GM12801 (cell line): ENCODE data around the gene LAMTOR2.

Experiments
- TF ChIP-seq, protein P1 (sequence below): IDR thresholded peaks from one replicate; pipeline ENCODE4 v1.5.1; 2011; ENCODE audit warnings: control low read depth; ENCODE audit not compliant: insufficient read length; ENCODE audit errors: extremely low read depth

Gene LAMTOR2

GRCh38 chr1:156083800-156084790 lies 29.5 kb downstream of the LAMTOR2 start:
- TF ChIP-seq, protein P1, sequence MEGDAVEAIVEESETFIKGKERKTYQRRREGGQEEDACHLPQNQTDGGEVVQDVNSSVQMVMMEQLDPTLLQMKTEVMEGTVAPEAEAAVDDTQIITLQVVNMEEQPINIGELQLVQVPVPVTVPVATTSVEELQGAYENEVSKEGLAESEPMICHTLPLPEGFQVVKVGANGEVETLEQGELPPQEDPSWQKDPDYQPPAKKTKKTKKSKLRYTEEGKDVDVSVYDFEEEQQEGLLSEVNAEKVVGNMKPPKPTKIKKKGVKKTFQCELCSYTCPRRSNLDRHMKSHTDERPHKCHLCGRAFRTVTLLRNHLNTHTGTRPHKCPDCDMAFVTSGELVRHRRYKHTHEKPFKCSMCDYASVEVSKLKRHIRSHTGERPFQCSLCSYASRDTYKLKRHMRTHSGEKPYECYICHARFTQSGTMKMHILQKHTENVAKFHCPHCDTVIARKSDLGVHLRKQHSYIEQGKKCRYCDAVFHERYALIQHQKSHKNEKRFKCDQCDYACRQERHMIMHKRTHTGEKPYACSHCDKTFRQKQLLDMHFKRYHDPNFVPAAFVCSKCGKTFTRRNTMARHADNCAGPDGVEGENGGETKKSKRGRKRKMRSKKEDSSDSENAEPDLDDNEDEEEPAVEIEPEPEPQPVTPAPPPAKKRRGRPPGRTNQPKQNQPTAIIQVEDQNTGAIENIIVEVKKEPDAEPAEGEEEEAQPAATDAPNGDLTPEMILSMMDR = no peak

GRCh38 chr1:156086256-156086662 lies 31.7 kb downstream of the LAMTOR2 start:
- TF ChIP-seq, protein P1 = no peak

DNA sequence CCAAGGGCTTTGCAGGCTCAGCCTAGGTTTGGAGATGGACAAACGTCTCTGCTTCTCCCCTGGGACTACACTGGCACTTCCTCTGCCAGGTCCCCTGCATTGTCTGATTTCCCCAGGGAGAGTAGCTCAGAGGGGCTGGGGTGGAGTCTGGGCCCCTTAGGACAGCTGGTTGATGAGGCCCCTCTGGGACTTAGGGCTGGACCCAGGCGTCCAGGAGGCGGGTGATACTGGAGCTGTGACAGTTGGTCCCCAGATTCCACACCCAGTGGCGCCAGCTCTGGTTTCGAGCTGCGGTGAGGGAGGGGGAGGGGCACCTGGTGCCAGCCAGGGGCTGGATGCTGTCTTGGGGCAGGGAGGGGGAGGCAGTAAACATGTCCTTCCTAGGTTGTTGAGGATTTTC lies 35.1 kb downstream of the LAMTOR2 start:
- TF ChIP-seq, protein P1 = no peak

DNA sequence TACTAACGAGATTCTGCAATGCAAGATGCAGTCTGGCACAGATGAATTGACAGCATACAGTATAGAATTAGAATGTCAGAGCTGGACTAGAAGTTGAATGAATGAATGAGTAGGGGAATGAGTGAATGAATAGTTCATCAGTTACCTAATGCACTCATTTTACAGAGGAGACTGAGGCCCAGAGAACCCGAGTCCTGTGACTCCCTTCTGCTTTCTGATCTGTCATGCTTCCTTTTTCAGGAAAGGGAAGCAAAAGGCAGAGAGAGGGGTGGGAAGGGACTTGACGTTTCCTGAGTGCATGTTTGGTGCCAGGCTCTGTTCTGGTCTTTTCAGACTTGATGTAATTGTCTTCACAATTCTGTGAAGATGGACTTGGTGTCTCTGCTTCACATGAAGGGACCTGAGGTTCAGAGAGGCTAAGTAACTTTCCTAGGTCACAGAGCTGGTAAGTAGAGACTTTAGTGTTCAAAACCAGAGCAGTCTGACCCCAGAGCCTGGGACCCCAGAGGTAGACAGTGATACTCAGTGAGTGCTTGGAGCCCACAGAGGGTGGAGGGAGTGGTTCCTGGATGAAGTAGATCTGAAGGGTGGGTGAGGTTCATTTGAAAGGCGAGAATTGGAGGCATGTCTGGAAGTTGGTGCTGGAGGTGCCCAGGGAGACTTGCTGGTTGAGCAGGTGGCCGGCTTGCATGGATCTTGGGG lies 35.7 kb downstream of the LAMTOR2 start:
- TF ChIP-seq, protein P1 = no peak

DNA sequence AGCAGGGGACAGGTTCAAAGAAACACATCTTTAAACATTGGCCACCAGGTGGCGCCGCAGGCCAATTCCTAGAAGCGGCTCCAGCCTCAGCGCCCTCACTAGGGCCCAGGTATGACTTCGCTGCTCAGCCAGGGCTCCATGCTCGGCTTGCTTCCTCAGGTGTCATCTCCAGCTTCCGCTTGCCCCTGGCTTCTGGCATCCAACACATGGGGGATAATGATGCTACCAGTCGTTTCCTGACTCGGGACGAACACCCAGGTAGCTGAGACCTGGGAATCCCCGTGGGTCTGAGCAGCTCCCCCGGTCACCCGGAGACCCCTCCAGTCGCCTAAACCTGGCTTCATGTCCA lies 36.2 kb downstream of the LAMTOR2 start:
- TF ChIP-seq, protein P1 = no peak

- TF ChIP-seq, protein P1 = no peak
Measured at GRCh38 chr1:156091610-156092009, 37.0 kb downstream of the LAMTOR2 start.

GRCh38 chr1:156095906-156096508 lies 41.4 kb downstream of the LAMTOR2 start:
- TF ChIP-seq, protein P1 = no peak
